HL-60 (cell line): ENCODE results near the gene MSL1.

ENCODE experiments used
- GABPA ChIP-seq: IDR thresholded peaks from 2 replicates; pipeline ENCODE4 v1.6.1; 2012; ENCODE audit warnings: low read depth
- POLR2AphosphoS5 ChIP-seq: IDR thresholded peaks from 2 replicates; pipeline ENCODE4 v1.6.1; 2012; ENCODE audit warnings: low read depth
- TF ChIP-seq, protein P1 (sequence below): IDR thresholded peaks from one replicate; pipeline ENCODE4 v1.5.1; 2011; ENCODE audit warnings: low read length, control low read depth, inconsistent platforms; ENCODE audit not compliant: insufficient read depth

DNA sequence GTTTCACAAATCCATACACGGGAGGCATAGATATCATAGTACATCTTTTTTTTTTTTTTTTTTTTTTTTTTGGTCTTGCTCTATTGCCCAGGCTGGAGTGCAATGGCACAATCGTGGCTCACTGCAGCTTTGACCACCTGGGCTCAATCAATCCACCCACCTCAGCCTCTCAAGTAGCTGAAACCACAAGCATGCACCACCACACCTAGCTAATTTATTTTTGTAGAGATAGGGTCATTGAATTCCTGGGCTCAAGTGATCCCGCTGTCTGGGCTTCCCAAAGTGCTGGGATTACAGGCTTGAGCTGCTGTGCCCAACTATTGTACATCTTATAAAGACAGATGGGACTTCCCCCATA lies 52.0 kb downstream of the MSL1 start:
- TF ChIP-seq, protein P1, sequence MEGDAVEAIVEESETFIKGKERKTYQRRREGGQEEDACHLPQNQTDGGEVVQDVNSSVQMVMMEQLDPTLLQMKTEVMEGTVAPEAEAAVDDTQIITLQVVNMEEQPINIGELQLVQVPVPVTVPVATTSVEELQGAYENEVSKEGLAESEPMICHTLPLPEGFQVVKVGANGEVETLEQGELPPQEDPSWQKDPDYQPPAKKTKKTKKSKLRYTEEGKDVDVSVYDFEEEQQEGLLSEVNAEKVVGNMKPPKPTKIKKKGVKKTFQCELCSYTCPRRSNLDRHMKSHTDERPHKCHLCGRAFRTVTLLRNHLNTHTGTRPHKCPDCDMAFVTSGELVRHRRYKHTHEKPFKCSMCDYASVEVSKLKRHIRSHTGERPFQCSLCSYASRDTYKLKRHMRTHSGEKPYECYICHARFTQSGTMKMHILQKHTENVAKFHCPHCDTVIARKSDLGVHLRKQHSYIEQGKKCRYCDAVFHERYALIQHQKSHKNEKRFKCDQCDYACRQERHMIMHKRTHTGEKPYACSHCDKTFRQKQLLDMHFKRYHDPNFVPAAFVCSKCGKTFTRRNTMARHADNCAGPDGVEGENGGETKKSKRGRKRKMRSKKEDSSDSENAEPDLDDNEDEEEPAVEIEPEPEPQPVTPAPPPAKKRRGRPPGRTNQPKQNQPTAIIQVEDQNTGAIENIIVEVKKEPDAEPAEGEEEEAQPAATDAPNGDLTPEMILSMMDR: no peak
- TF ChIP-seq POLR2AphosphoS5 (no peak), GABPA (no peak)
